ENCODE measurements around the gene DDA1.
A peak's percentile ranks its signal among the peaks of the same experiment; 100 is the strongest.

The DDA1 gene

DNA sequence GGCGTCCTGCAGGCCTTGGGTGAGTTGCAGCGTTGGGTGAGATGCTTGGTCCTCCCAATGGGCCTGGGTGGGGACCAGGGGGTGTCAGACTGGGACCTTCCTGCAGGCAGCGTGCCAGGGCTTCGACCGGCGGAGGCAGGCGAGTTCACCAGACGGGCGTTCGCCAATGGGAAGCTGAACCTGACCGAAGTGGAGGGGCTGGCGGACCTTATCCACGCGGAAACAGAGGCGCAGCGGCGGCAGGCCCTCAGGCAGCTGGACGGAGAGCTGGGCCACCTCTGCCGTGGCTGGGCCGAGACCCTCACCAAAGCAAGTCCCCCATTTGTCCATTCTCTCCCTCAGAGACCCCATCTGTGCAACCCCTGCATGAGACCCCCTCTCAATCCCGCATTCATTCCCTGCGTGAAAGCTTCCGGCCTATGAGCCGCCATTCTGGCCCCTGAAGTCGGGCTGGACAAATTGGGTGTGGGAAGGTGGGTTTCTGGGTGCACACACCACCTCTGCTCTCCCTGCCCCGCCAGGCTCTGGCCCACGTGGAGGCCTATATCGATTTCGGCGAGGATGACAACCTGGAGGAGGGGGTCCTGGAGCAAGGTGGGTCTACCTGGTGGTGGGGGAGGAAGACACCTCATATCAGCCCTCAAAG lies 29.2 kb downstream of the DDA1 start:
- TF ChIP-seq, protein P1, sequence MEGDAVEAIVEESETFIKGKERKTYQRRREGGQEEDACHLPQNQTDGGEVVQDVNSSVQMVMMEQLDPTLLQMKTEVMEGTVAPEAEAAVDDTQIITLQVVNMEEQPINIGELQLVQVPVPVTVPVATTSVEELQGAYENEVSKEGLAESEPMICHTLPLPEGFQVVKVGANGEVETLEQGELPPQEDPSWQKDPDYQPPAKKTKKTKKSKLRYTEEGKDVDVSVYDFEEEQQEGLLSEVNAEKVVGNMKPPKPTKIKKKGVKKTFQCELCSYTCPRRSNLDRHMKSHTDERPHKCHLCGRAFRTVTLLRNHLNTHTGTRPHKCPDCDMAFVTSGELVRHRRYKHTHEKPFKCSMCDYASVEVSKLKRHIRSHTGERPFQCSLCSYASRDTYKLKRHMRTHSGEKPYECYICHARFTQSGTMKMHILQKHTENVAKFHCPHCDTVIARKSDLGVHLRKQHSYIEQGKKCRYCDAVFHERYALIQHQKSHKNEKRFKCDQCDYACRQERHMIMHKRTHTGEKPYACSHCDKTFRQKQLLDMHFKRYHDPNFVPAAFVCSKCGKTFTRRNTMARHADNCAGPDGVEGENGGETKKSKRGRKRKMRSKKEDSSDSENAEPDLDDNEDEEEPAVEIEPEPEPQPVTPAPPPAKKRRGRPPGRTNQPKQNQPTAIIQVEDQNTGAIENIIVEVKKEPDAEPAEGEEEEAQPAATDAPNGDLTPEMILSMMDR (IDR thresholded peaks at IDR 0.05; ENCODE audit: low read length), result no peak
- TF ChIP-seq EZH2phosphoT487 (IDR thresholded peaks at IDR 0.05; ENCODE audit: low read length) (no peak), EZH2 (optimal IDR thresholded peaks at IDR 0.05; ENCODE audit: low read depth, low read length) (no peak)
- H3K27ac ChIP-seq (ENCODE audit: low read length), result no peak overlapping the region
- no peaks in the 10 kb centered on the region for H3K27me3 ChIP-seq (replicated peaks; ENCODE audit: insufficient read depth, low read length)
- H3K4me1 ChIP-seq (ENCODE audit: low read length), result peaks cover 10% of the 10 kb centered on the region
- no peak for DNase-seq
- no peak overlapping the region; the same call in 1 of the 2 replicates for H2AFZ ChIP-seq (ENCODE audit: low read length)
- peak overlapping the region; percentile 83 for H3K4me3 ChIP-seq (ENCODE audit: low read length)
- H3K9me2 ChIP-seq (replicated peaks; ENCODE audit: insufficient read depth, low read length), result no peaks in the 10 kb centered on the region
- peaks cover 12% of the 10 kb centered on the region for H3K79me2 ChIP-seq (ENCODE audit: low read length)
- H4K20me1 ChIP-seq (ENCODE audit: insufficient read depth, low read length), result no peaks in the 10 kb centered on the region
- H3K9me3 ChIP-seq (replicated peaks; ENCODE audit: insufficient read depth, low read length), result no peaks in the 10 kb centered on the region
- H3F3A ChIP-seq (ENCODE audit: insufficient read depth, low read length), result peaks cover 18% of the 10 kb centered on the region
- H3K9ac ChIP-seq (ENCODE audit: low read length), result peak overlapping the region; percentile 84
- H3K4me2 ChIP-seq (ENCODE audit: low read depth, low read length), result peak overlapping the region; percentile 97
- H3K36me3 ChIP-seq (replicated peaks; ENCODE audit: insufficient read depth, low read length), result no peaks in the 10 kb centered on the region

DNA sequence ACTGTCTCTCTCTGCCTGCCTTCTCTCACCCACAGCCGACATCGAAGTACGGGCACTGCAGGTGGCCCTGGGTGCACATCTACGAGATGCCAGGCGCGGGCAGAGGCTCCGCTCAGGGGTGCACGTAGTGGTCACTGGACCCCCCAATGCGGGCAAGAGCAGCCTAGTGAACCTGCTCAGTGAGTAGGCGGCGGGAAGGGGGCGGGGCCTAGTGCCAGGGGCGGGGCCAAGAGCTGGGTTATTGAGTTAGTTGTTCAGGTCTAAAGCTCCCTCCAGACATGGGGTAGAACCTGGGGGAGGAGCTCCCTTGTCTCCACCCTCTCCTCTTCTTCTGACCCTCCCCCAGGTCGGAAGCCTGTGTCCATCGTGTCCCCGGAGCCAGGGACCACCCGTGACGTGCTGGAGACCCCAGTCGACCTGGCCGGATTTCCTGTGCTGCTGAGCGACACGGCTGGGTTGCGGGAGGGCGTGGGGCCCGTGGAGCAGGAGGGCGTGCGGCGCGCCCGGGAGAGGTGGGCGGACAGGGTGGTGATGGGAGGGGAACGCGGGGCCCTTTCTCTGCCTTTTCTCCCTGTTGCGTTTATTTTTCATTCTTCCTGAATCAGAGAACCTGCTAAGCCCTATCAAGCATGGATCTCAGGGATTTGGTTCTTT lies 29.9 kb downstream of the DDA1 start:
- Histone ChIP-seq H4K20me1 (ENCODE audit: insufficient read depth, low read length) (no peaks in the 10 kb centered on the region), H3K4me3 (ENCODE audit: low read length) (no peak overlapping the region), H3K79me2 (ENCODE audit: low read length) (peaks cover 12% of the 10 kb centered on the region), H3K27ac (ENCODE audit: low read length) (no peak overlapping the region), H2AFZ (ENCODE audit: low read length) (no peak overlapping the region), H3F3A (ENCODE audit: insufficient read depth, low read length) (peaks cover 13% of the 10 kb centered on the region), H3K9me3 (replicated peaks; ENCODE audit: insufficient read depth, low read length) (no peaks in the 10 kb centered on the region), H3K36me3 (replicated peaks; ENCODE audit: insufficient read depth, low read length) (no peaks in the 10 kb centered on the region), H3K4me2 (ENCODE audit: low read depth, low read length) (no peak overlapping the region), H3K9ac (ENCODE audit: low read length) (no peak overlapping the region), H3K4me1 (ENCODE audit: low read length) (peaks cover 6% of the 10 kb centered on the region), H3K27me3 (replicated peaks; ENCODE audit: insufficient read depth, low read length) (no peaks in the 10 kb centered on the region), H3K9me2 (replicated peaks; ENCODE audit: insufficient read depth, low read length) (no peaks in the 10 kb centered on the region)
- no peak for DNase-seq
- TF ChIP-seq, protein P1 (IDR thresholded peaks at IDR 0.05; ENCODE audit: low read length), result no peak
- TF ChIP-seq EZH2 (optimal IDR thresholded peaks at IDR 0.05; ENCODE audit: low read depth, low read length), result no peak
- TF ChIP-seq EZH2phosphoT487 (IDR thresholded peaks at IDR 0.05; ENCODE audit: low read length), result no peak

DNA sequence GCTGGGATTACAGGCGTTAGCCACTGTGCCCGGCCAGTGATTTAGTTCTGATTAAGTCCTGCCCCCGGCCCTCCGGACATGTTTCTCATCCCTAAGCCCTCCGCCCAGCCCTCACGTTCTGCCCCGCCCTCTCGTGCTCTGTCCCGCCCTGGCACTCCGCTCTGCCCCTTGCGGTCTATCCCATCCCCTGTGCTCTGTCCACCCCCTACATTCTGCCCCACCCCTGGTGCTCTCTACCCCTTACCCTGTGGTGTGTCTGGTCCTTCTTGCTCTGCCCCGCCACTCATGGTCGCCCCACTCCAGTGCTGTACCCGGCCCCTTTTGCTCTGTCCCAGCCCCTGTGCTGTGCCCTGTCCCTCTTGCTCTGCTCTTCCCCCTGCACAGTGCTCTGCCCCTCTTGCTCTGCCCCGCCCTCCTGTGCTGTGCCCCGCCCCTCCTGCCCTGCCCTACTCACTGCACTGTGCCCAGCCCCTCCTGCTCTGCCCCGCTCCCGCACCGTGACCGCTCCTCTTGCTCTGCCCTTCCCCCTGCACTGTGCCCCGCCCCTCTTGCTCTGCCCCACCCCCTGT lies 31.0 kb downstream of the DDA1 start:
- H3K9me3 ChIP-seq (replicated peaks; ENCODE audit: insufficient read depth, low read length), result no peaks in the 10 kb centered on the region
- no peak for DNase-seq
- H3K4me1 ChIP-seq (ENCODE audit: low read length), result peaks cover 6% of the 10 kb centered on the region
- TF ChIP-seq EZH2 (optimal IDR thresholded peaks at IDR 0.05; ENCODE audit: low read depth, low read length) (no peak), EZH2phosphoT487 (IDR thresholded peaks at IDR 0.05; ENCODE audit: low read length) (no peak)
- TF ChIP-seq, protein P1 (IDR thresholded peaks at IDR 0.05; ENCODE audit: low read length), result no peak
- no peak overlapping the region for H3K4me3 ChIP-seq (ENCODE audit: low read length)
- H4K20me1 ChIP-seq (ENCODE audit: insufficient read depth, low read length), result no peaks in the 10 kb centered on the region
- no peaks in the 10 kb centered on the region for H3K9me2 ChIP-seq (replicated peaks; ENCODE audit: insufficient read depth, low read length)
- H3K27me3 ChIP-seq (replicated peaks; ENCODE audit: insufficient read depth, low read length), result no peaks in the 10 kb centered on the region
- peaks cover 11% of the 10 kb centered on the region for H3F3A ChIP-seq (ENCODE audit: insufficient read depth, low read length)
- H3K79me2 ChIP-seq (ENCODE audit: low read length), result peaks cover 12% of the 10 kb centered on the region
- H3K4me2 ChIP-seq (ENCODE audit: low read depth, low read length), result no peak overlapping the region
- no peak overlapping the region for H3K9ac ChIP-seq (ENCODE audit: low read length)
- no peak overlapping the region for H3K27ac ChIP-seq (ENCODE audit: low read length)
- H3K36me3 ChIP-seq (replicated peaks; ENCODE audit: insufficient read depth, low read length), result no peaks in the 10 kb centered on the region
- H2AFZ ChIP-seq (ENCODE audit: low read length), result no peak overlapping the region
